ENCODE results near the gene SYCN.

SYCN gene

GRCh38 chr19:39192846-39193245, 11.2 kb downstream of the SYCN start:
- DNase-seq: no peak

DNA sequence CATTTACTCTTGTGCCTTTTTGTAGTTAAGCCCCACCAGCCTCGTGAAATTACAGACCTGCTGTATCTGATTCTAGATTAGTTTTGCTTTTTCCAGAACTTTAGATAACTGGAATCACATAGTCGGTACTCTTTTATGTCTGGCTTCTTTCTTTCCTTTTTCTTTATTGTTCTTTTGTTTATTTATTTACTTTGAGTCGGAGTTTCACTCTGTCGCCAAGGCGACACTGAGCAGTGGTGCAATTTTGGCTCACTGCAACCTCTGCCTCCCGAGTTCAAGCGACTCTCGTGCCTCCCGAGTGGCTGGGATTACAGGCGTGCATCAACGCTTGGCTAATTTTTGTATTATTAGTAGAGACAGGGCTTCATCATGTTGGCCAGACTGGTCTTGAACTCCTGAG, 13.3 kb downstream of the SYCN start:
- no peak for DNase-seq

- DNase-seq: no peak
Measured at GRCh38 chr19:39188960-39189359, 15.1 kb downstream of the SYCN start.

DNA sequence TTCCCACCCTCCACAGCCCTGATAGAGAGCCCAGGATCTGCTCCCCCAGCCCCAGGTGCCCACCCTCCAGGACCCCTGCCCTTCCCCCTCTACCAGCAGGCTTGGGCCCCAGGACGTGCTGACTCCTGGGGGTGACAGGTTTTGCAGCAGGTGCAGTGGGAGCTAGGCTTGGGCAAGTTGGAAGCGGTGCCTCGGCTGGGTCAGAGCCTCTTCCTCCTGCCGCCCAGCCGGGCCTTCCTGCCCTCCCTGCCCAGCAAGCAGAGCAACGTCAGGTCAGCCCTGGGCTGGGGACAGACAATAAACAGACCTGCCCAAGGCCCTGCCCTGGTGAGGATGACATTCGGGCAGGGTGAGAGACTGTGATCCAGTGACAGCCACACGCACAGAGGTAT, 16.5 kb downstream of the SYCN start:
- no peak for DNase-seq

DNA sequence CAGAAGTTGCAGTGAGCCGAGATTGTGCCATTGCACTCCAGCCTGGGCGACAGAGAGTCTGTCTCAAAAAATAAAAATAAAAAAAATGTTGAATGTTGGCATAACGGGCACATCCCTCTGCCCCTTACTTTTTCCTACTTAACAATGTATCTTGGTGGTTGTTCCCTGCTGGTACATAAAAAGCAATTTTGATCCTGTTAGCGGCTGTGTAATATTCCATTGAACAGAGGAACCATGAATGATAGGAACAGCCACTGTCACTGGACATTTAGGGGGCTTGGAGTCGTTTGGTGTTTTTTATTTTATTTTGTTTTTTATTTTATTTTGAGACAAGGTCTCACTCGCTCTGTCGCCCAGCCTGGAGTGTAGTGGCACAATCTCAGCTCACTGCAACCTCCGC, 17.7 kb downstream of the SYCN start:
- no peak for DNase-seq

- no peak for DNase-seq
Measured at GRCh38 chr19:39183104-39183503, 21.0 kb downstream of the SYCN start.

GRCh38 chr19:39182174-39182505, 21.9 kb downstream of the SYCN start:
- no peak for DNase-seq

- no peak for DNase-seq
Measured at GRCh38 chr19:39181500-39182173, 22.4 kb downstream of the SYCN start.

DNA sequence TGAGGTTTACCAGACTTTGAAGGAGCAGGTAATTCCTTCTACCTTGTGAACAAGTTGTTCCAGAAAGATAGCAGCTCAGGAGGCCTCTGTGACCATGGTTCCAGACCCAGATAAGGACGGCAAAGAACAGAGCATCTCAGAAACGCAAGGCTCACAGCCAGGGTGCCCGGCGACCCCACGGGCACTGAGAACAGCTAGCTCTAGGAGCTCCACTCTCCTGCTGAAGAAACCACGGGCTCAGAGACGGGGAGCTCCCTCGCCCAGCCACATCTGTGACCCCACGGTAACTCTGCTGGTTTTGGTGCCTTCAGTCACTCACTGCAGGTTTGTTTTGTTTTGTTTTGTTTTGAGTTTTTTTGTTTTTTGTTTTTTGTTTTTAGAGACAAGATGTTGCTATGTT, 23.3 kb downstream of the SYCN start:
- DNase-seq: no peak

DNA sequence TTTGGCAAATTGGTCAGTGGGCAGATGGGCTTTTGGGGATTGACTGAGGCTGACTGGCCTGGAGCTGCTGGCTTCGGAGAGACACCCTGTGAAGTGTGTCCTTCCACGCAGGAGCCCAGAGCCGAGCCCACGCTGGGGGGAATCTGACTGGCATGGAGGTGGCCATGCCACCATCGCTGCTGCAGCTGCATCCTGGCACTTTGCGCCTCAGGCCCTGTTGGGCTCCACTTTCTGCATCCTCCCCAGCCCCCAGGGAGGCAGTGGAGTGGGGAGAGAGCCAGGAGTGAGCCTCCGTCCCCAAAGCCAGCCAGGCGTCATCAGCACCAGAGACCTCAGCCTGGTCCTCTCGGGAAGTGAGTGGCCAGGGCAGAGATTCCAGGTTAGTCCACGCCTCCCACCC, 24.3 kb downstream of the SYCN start:
- no peak for DNase-seq

GRCh38 chr19:39178296-39179006, 25.6 kb downstream of the SYCN start:
- no peak for DNase-seq

DNA sequence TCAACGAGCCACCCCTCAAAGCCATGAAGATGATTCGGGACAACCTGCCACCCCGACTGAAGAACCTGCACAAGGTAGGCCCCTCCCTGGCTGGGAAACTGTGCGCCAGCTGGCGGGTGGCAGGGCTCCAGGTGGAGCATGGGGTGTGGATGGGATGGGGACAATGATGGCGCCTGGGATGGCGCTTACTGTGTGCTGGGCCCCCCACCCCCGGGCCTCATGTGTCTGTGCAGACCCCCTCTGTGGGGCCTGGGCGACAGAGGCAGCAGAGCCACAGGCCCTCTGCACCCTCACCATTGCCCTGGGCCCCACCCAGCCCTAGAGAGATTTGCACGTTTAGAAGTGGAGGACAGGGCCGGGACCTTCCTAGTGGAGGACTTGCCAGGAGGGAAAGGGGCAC, 26.3 kb downstream of the SYCN start:
- DNase-seq: no peak

DNA sequence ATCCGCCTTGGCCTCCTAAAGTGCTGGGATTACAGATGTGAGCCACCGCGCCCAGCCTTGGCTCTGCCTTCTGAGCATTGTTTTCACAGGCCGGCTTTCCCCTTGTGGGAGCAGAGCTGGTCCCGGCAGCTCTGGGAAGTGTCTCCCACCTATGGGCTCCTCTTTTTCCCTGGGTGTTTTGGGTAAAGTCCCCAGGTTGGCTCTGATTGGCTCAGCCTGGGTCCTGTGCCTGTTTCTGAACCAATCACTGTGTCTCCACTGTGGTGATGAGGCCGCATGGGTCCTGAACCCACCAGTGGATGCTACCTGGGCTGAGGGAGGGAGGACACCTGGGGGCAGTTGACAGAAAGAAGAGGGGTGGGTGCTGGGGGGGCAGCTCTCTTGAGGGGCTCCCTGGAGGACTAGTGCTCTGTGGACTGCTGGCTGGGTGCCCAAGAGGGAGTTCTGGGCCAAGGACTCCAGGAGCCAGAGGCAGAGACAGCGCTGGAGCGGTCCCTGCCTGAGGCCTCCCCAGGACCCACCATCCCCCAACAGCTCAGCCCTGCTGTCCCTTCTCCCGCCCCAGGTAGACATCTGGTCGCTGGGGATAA, 26.9 kb downstream of the SYCN start:
- DNase-seq: no peak

GRCh38 chr19:39175564-39175963, 28.5 kb downstream of the SYCN start:
- DNase-seq: no peak

DNA sequence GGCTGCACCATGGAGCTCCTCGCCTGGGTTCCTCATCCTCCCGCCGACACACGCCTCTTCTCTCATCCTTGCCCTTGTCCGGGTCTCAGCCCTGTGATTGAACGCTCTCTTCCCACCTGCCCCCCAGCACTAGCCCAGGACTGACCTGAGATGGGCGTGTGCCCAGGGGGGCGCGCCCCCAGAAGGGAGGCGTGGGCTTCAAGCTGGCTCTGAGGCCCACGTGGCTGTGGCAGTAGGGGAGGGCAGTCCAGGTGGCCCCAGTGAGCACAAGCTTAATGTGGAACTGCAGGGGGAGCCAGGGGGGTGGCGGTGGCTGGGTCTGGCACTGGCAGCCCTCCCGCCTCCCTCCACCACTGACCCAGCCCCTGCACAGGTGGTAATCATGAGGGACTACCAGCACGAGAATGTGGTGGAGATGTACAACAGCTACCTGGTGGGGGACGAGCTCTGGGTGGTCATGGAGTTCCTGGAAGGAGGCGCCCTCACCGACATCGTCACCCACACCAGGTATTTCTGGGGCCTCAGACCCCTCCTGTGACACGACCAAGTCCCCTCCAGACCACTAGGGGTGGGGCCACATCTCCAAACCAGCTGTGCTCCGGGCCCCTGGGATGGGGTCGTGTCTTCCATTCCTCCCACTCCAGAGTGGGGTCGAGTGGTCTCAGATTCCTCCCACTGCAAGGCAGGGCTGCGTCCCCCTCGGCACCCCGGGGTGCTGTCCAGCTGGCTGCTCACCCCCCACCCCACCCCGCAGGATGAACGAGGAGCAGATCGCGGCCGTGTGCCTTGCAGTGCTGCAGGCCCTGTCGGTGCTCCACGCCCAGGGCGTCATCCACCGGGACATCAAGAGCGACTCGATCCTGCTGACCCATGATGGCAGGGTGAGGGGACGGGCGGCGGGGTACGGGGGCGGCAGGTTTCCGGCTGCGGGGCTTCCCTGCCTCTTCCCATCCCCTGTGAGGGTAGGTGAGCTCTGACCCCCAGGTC, 29.2 kb downstream of the SYCN start:
- no peak for DNase-seq

- DNase-seq: no peak
Measured at GRCh38 chr19:39174142-39174541, 29.9 kb downstream of the SYCN start.

DNA sequence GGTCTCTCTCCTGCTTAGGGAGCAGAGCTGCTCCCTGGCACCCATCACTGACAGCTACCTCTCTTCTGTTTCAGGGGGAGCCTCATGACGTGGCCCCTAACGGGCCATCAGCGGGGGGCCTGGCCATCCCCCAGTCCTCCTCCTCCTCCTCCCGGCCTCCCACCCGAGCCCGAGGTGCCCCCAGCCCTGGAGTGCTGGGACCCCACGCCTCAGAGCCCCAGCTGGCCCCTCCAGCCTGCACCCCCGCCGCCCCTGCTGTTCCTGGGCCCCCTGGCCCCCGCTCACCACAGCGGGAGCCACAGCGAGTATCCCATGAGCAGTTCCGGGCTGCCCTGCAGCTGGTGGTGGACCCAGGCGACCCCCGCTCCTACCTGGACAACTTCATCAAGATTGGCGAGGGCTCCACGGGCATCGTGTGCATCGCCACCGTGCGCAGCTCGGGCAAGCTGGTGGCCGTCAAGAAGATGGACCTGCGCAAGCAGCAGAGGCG, 30.5 kb downstream of the SYCN start:
- no peak for DNase-seq

DNA sequence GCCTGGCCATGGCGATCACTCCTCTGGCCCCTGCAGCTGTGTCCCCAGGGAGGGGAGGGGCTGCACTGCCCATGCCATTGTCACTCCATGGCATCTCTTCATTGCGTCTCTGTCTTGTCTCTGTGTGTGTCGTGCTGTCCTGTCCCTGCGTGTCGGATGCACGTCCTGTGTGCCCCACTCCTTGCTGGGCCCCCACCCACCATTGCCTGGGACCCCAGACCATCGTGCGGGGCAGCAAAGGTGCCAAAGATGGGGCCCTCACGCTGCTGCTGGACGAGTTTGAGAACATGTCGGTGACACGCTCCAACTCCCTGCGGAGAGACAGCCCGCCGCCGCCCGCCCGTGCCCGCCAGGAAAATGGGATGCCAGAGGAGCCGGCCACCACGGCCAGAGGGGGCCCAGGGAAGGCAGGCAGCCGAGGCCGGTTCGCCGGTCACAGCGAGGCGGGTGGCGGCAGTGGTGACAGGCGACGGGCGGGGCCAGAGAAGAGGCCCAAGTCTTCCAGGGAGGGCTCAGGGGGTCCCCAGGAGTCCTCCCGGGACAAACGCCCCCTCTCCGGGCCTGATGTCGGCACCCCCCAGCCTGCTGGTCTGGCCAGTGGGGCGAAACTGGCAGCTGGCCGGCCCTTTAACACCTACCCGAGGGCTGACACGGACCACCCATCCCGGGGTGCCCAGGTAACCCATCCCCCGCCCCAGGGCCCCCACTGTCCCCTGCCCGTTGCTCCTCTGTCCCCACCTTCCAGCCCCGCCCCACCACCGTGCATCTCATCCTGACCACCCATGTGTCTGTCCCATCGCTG, 31.2 kb downstream of the SYCN start:
- DNase-seq: no peak

GRCh38 chr19:39171479-39172465, 32.3 kb downstream of the SYCN start:
- no peak for DNase-seq

- DNase-seq: no peak
Measured at GRCh38 chr19:39170386-39171231, 33.5 kb downstream of the SYCN start.

Data from stimulated activated CD4-positive, alpha-beta T cell treated with anti-CD3 and anti-CD28 coated beads, Interleukin-4, amount 100 ng/mL, for 24 hours (primary cell).